Measurements from ENCODE around the gene ADIG.
"Not testable (repeated sequence)": the region's sequence is repeated elsewhere in the genome, so short reads cannot be mapped to it uniquely, and the experiment has no call there.

The ADIG gene

GRCh38 chr20:38573413-38573812 is 7.6 kb upstream of the ADIG start:
- no peak for DNase-seq (ENCODE audit: low read depth in 2 of 2)

- DNase-seq (ENCODE audit: low read depth in 2 of 2), result no peak
These were observed 1.6 kb upstream of the ADIG start for GRCh38 chr20:38579219-38579910.

GRCh38 chr20:38579921-38580320 is 1.1 kb upstream of the ADIG start:
- DNase-seq (ENCODE audit: low read depth in 2 of 2), result no peak

GRCh38 chr20:38581830-38582358 is 897 bp downstream of the ADIG start:
- no peak for DNase-seq (ENCODE audit: low read depth in 2 of 2)

DNA sequence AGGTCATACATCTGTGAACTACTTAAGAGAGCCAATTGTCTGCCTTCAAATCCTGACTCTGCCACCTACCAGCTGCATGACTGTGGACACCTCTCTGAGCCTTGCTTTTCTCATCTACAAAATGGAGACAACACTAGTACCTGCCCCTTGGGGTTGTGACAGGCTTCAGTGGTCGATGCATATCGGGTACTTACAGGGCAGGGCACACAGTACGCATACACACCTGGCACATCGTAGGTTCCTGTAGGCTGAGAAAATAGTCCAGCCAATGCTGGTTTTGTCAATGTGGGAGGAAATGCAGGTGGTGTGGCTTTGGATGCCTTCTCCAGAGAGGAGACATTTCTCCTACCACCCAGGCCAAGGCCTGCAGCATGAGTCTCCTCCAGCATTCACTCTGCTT is 2.3 kb downstream of the ADIG start:
- no peak for DNase-seq (ENCODE audit: low read depth in 2 of 2)

GRCh38 chr20:38584099-38584763 is 3.2 kb downstream of the ADIG start:
- no peak for DNase-seq (ENCODE audit: low read depth in 2 of 2)

DNA sequence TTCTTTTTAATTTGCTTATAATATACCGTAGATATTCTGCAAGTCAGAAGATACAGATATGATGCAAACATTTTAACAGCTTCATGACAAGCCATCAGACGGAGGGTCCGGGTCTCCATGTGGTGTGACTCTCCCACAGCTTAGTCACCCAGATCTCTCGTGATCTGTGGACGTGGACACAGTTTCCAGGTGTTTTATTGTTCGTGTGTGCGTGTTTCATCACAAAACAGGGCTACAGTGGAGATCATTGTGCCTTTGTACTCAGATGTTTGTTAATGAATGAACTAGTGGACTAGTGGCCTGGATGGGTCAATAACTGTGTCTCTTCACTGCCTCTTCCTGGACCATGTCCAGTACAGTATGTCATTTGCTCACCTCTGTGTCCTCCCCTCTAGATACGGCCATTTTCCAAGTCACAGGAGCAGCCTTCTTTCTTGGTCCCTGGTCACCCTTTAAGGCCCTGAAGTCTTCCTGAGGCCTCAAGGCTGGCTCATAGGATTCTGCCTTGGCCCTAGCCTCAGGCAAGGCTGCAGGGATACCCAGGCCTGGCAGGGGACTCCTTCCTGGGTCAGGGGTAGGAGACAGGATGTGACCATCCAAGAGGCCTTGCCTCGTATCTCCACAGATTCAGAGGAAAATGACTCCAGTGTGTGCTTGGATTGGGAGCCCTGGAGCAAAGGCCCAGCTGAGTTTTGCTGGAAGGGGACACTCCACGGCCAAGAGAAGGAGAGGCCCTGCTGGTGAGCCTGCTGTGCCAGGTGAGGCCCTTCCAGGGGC is 4.6 kb downstream of the ADIG start:
- DNase-seq (ENCODE audit: low read depth in 2 of 2), result no peak

- DNase-seq (ENCODE audit: low read depth in 2 of 2), result no peak
These were observed 5.2 kb downstream of the ADIG start for GRCh38 chr20:38586181-38586525.

- no peak for DNase-seq (ENCODE audit: low read depth in 2 of 2)
These were observed 7.3 kb downstream of the ADIG start for GRCh38 chr20:38588303-38588702.

DNA sequence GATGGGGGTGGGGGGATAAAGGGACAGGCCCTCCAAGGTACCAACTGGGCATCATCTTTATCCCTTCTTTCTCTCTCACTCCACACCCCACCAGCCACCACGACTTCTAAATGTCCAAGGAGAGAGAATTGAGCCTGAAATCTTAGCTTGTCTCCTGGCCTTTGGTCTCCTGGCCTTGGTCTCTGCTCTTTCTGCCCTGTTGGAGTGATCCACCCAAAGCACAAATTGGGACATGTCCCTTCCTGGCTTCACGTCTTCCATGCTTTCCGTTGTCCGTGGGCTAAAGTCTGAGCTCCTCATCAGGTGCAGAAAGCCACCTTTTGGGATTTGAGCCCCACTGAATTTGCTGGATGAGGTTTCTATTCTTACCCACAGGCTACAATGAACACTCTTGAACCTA is 8.4 kb downstream of the ADIG start:
- DNase-seq (ENCODE audit: low read depth in 2 of 2), result no peak

DNA sequence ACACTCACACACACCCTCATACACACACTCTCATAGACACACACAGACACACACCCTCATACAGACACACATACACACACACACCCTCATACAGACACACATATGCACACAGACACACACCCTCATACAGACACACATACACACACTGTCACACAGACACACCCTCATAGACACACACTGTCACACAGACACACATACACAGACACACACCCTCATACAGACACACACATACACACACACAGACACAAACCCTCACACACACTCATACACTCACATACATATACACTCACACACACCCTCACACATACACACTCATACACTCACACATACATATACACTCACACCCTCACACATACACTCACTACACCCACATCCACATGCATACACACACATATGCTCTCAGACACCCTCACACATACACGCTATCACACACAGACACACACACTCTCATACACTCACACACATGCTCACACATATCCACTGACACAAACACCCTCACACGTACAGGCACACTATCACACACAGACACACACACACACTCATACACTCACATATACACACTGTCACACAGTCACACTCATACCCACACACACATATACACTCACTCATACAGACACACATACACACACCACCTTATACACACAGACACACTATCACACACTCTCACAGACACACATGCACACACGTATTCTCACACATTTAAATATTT is 9.1 kb downstream of the ADIG start:
- DNase-seq (ENCODE audit: low read depth in 2 of 2), result no peak

- no peak for DNase-seq (ENCODE audit: low read depth in 2 of 2)
These were observed 9.9 kb downstream of the ADIG start for GRCh38 chr20:38590676-38591473.

- no peak for DNase-seq (ENCODE audit: low read depth in 2 of 2)
These were observed 10.7 kb downstream of the ADIG start for GRCh38 chr20:38591474-38592410.

- DNase-seq (ENCODE audit: low read depth in 2 of 2), result not testable (repeated sequence)
These were observed 11.4 kb downstream of the ADIG start for GRCh38 chr20:38592411-38592790.

- DNase-seq (ENCODE audit: low read depth in 2 of 2), result not testable (repeated sequence)
These were observed 13.3 kb downstream of the ADIG start for GRCh38 chr20:38594281-38594680.

GRCh38 chr20:38595886-38596285 is 14.9 kb downstream of the ADIG start:
- DNase-seq (ENCODE audit: low read depth in 2 of 2), result not testable (repeated sequence)

DNA sequence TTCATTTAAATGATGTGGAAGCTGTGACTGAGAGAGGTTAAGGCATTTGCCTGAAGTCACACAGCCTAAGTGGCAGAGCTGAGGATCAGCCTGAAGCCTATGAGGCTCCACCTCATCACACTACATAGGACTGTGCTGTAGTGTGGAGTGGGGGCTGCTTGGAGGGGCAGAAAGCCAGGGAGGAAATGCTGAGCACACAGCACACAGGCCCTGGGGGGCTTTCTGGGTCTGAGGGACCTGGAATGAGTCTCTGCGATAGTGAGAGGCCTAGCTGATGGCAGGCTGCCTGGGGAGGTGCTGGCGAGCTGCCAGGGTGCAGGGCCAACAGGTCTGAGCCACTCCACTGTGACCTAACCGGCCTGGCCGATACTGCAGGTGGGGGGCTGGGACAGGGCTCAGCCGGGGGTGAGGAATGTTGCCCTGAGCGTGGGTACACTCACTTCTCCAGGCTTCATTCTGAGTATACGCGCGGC is 18.4 kb downstream of the ADIG start:
- no peak for DNase-seq (ENCODE audit: low read depth in 2 of 2)

DNA sequence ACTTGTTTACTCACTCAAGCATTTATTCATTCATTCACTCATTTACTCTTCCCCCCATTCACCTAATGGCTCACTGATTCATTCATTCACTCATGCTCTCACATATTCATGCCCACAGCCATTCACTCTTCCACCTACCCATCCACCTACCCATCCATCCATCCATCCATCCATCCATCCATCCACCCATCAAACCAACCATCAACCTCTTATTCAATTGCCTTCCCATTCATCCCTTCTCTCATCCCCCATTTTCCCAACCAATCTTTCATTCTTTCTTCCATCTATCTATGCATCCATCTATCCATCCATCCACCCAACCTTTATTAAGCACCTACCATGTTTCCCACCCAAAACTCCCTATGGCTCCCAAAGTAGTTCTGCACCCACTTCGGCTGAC is 19.1 kb downstream of the ADIG start:
- DNase-seq (ENCODE audit: low read depth in 2 of 2), result no peak

GRCh38 chr20:38601216-38602184 is 20.5 kb downstream of the ADIG start, which contains the start of gene ARHGAP40:
ARHGAP40 (plus strand) TSS chr20:38601809.
- no peak for DNase-seq (ENCODE audit: low read depth in 2 of 2)

Data from stimulated activated CD8-positive, alpha-beta memory T cell treated with anti-CD3 and anti-CD28 coated beads, Interleukin-7, amount 100 ng/mL, for 1 hour (primary cell).